ENCODE data around the gene GPC6. TPM values are rescaled to one million over a fixed set of nuclear protein-coding genes. Genes with fewer than 3 reads are reported as not detected.

The GPC6 gene
- total RNA-seq, 1 donor from 2014 or later: 42.9 TPM

DNA sequence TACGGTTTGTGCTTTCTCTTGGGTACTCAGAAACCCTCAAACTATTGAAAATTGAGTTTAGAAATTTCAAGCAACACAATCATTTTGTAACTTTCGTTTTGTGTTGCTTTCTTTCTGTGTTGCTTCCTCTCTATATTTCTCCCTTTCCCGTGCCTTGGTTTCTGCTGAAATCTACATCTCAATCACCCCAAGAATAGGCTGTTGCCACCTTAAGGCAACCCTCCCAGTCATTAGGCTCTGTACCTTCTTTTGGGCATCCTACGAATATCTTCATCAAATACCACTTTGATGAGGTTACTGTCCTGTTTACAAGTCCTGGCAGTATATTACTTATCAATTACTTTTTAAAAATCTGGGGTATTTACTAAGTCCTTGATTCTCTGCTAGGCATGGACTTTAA lies 621.6 kb downstream of the GPC6 start:
- H3K4me1 Mint-ChIP-seq: no peaks in the 10 kb centered on the region
- no peaks in the 10 kb centered on the region for H3K27me3 Mint-ChIP-seq (ENCODE audit: insufficient read depth, low read depth)
- Histone ChIP-seq H3K4me2 (no peak overlapping the region), H3K4me3 (no peak overlapping the region), H3K79me2 (ENCODE audit: low read depth) (no peaks in the 10 kb centered on the region), H3K9ac (no peak overlapping the region), H3K9me3 (ENCODE audit: low read depth) (no peaks in the 10 kb centered on the region), H3F3A (ENCODE audit: low read depth) (no peaks in the 10 kb centered on the region), H3K36me3 (no peaks in the 10 kb centered on the region), H4K20me1 (ENCODE audit: low read depth) (no peaks in the 10 kb centered on the region), H3K27me3 (no peaks in the 10 kb centered on the region), H3K27ac (no peak overlapping the region), H2AFZ (replicated peaks) (no peak overlapping the region), H3K4me1 (no peaks in the 10 kb centered on the region)
- H3K9me3 Mint-ChIP-seq: no peaks in the 10 kb centered on the region
- no peak for TF ChIP-seq EZH2phosphoT487 (IDR thresholded peaks at IDR 0.05)
- no peak overlapping the region for H3K4me3 Mint-ChIP-seq
- no peak for DNase-seq (ENCODE audit: low spot score)
- no peaks in the 10 kb centered on the region for H3K36me3 Mint-ChIP-seq
- H3K27ac Mint-ChIP-seq: no peak overlapping the region

DNA sequence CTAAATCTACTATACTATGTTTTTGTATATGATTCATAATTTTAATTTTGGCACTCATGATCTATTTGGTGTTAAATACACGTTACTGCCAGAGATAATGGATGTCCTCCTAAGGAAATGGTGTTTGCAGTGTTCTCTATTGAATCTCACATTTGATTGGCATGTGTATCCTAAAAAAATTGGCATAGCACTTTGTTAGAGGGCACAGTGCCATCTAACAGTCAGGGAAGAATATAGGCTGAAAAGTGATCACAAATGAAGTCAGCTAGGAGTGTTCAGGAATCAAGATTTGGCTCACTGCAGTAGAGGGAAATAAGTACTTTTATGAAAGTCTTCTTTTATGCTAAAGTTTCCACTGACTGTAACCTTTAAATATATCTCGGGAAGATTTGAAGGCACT lies 624.6 kb downstream of the GPC6 start:
- H3K36me3 Mint-ChIP-seq: no peaks in the 10 kb centered on the region
- H3K27ac ChIP-seq: no peak overlapping the region
- no peak overlapping the region for H3K9ac ChIP-seq
- no peaks in the 10 kb centered on the region for H3K4me1 Mint-ChIP-seq
- H3K4me3 Mint-ChIP-seq: no peak overlapping the region
- peaks cover 2% of the 10 kb centered on the region for H3K27me3 Mint-ChIP-seq (ENCODE audit: insufficient read depth, low read depth)
- TF ChIP-seq EZH2 (IDR thresholded peaks at IDR 0.05) (no peak), EZH2phosphoT487 (IDR thresholded peaks at IDR 0.05) (no peak)
- TF ChIP-seq, protein P1, sequence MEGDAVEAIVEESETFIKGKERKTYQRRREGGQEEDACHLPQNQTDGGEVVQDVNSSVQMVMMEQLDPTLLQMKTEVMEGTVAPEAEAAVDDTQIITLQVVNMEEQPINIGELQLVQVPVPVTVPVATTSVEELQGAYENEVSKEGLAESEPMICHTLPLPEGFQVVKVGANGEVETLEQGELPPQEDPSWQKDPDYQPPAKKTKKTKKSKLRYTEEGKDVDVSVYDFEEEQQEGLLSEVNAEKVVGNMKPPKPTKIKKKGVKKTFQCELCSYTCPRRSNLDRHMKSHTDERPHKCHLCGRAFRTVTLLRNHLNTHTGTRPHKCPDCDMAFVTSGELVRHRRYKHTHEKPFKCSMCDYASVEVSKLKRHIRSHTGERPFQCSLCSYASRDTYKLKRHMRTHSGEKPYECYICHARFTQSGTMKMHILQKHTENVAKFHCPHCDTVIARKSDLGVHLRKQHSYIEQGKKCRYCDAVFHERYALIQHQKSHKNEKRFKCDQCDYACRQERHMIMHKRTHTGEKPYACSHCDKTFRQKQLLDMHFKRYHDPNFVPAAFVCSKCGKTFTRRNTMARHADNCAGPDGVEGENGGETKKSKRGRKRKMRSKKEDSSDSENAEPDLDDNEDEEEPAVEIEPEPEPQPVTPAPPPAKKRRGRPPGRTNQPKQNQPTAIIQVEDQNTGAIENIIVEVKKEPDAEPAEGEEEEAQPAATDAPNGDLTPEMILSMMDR (IDR thresholded peaks at IDR 0.05): no peak
- H4K20me1 ChIP-seq (ENCODE audit: low read depth): no peaks in the 10 kb centered on the region
- no peaks in the 10 kb centered on the region for H3K27me3 ChIP-seq
- no peak overlapping the region for H3K27ac Mint-ChIP-seq
- no peaks in the 10 kb centered on the region for H3K9me3 Mint-ChIP-seq
- no peak overlapping the region for H3K4me3 ChIP-seq
- no peak overlapping the region for H3K4me2 ChIP-seq
- no peaks in the 10 kb centered on the region for H3K4me1 ChIP-seq
- H3F3A ChIP-seq (ENCODE audit: low read depth): no peaks in the 10 kb centered on the region
- H2AFZ ChIP-seq (replicated peaks): no peak overlapping the region
- no peaks in the 10 kb centered on the region for H3K79me2 ChIP-seq (ENCODE audit: low read depth)
- H3K9me3 ChIP-seq (ENCODE audit: low read depth): no peaks in the 10 kb centered on the region
- no peak for DNase-seq (ENCODE audit: low spot score)
- H3K36me3 ChIP-seq: no peaks in the 10 kb centered on the region

DNA sequence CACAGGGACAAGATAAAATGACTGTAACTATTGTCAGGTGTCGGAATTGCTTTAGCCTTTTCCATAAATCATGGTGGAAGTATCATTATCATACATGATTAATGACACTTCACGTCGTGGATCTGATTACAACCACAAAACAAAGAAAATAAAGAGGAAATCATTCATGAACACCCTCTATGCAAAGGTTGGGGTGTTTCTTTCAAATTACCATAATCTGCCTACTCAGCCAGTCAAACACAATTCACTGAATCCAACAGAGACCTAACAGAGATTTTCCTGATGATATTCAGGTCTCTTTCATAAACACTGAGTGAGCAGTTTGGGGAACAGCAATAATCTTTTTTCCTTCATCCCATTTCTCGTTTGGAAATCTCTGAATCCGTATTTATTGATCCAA lies 627.3 kb downstream of the GPC6 start:
- H3K9ac ChIP-seq: no peak overlapping the region
- H3K36me3 Mint-ChIP-seq: no peaks in the 10 kb centered on the region
- H3K9me3 ChIP-seq (ENCODE audit: low read depth): no peaks in the 10 kb centered on the region
- no peaks in the 10 kb centered on the region for H3K27me3 ChIP-seq
- no peaks in the 10 kb centered on the region for H3K9me3 Mint-ChIP-seq
- no peaks in the 10 kb centered on the region for H3K4me1 ChIP-seq
- no peaks in the 10 kb centered on the region for H3F3A ChIP-seq (ENCODE audit: low read depth)
- H3K27ac Mint-ChIP-seq: no peak overlapping the region
- TF ChIP-seq, protein P1 (IDR thresholded peaks at IDR 0.05): no peak
- no peak for TF ChIP-seq EZH2 (IDR thresholded peaks at IDR 0.05)
- TF ChIP-seq EZH2phosphoT487 (IDR thresholded peaks at IDR 0.05): no peak
- no peak overlapping the region for H3K4me3 ChIP-seq
- H3K27ac ChIP-seq: no peak overlapping the region
- H3K27me3 Mint-ChIP-seq (ENCODE audit: insufficient read depth, low read depth): peaks cover 2% of the 10 kb centered on the region
- H3K4me2 ChIP-seq: no peak overlapping the region
- DNase-seq (ENCODE audit: low spot score): no peak
- no peaks in the 10 kb centered on the region for H4K20me1 ChIP-seq (ENCODE audit: low read depth)
- no peaks in the 10 kb centered on the region for H3K4me1 Mint-ChIP-seq
- H3K4me3 Mint-ChIP-seq: no peak overlapping the region
- H3K36me3 ChIP-seq: no peaks in the 10 kb centered on the region
- no peak overlapping the region for H2AFZ ChIP-seq (replicated peaks)
- no peaks in the 10 kb centered on the region for H3K79me2 ChIP-seq (ENCODE audit: low read depth)

DNA sequence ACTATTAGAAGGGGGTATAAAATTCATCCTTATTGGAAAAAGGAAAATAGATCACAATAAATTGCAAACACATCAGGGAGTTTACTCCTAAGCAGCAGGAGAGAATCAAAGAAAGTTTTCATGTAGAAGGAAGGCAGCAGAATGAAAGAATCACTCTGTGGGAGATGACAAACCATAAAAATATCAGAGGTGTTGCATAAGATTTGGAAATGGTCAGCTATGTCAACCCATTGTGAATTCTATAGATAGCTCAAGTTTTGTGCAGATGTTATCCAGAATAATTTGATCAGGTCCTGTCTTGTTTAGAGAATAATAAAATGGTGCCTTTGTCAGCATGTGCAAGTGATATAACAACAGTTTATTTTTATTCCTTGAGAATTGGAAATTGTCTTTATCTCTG lies 630.5 kb downstream of the GPC6 start:
- H3K36me3 Mint-ChIP-seq: no peaks in the 10 kb centered on the region
- no peak for DNase-seq (ENCODE audit: low spot score)

More for the DNA sequence above, 630.5 kb downstream of the GPC6 start:
- H3F3A ChIP-seq (ENCODE audit: low read depth): no peaks in the 10 kb centered on the region
- H3K27ac ChIP-seq: no peak overlapping the region
- no peaks in the 10 kb centered on the region for H3K27me3 ChIP-seq
- H3K4me1 Mint-ChIP-seq: peaks cover 8% of the 10 kb centered on the region
- H3K27ac Mint-ChIP-seq: no peak overlapping the region
- no peak overlapping the region for H3K4me2 ChIP-seq
- H3K4me1 ChIP-seq: no peaks in the 10 kb centered on the region
- H3K36me3 ChIP-seq: no peaks in the 10 kb centered on the region
- no peak overlapping the region for H2AFZ ChIP-seq (replicated peaks)
- H3K9ac ChIP-seq: no peak overlapping the region
- H3K9me3 ChIP-seq (ENCODE audit: low read depth): no peaks in the 10 kb centered on the region
- TF ChIP-seq EZH2 (IDR thresholded peaks at IDR 0.05) (no peak), EZH2phosphoT487 (IDR thresholded peaks at IDR 0.05) (no peak)
- TF ChIP-seq, protein P1 (IDR thresholded peaks at IDR 0.05): no peak
- no peak overlapping the region for H3K4me3 Mint-ChIP-seq
- H3K79me2 ChIP-seq (ENCODE audit: low read depth): no peaks in the 10 kb centered on the region
- no peaks in the 10 kb centered on the region for H4K20me1 ChIP-seq (ENCODE audit: low read depth)
- H3K4me3 ChIP-seq: no peak overlapping the region
- H3K27me3 Mint-ChIP-seq (ENCODE audit: insufficient read depth, low read depth): peaks cover 2% of the 10 kb centered on the region
- no peaks in the 10 kb centered on the region for H3K9me3 Mint-ChIP-seq

Measured in neural progenitor cell (in vitro differentiated cells).